Measurements from ENCODE around the gene PLD5. TPM values are rescaled to one million over a fixed set of nuclear protein-coding genes. Genes with fewer than 3 reads are reported as not detected.
"Not testable (repeated sequence)": the region's sequence is repeated elsewhere in the genome, so short reads cannot be mapped to it uniquely, and the experiment has no call there.

The PLD5 gene
- total and polyA plus RNA-seq, 3 donors from 2014 or later: 0.63 to 1.7 (median 0.81) TPM

GRCh38 chr1:242401937-242402336 lies 122.6 kb downstream of the PLD5 start:
- no peak overlapping the region for H3K27ac ChIP-seq
- TF ChIP-seq POLR2A (IDR thresholded peaks at IDR 0.05) (no peak), CTCF (IDR thresholded peaks at IDR 0.05) (no peak)
- H3K4me3 ChIP-seq: no peak overlapping the region
- no peaks in the 10 kb centered on the region for H3K4me1 ChIP-seq
- H3K36me3 ChIP-seq (ENCODE audit: low read depth, missing control alignments): no peaks in the 10 kb centered on the region
- WGBS, 2 donors: 67 to 82% methylated on average over 3 of the region's 3 CpGs
- no peak for DNase-seq
- H3K27me3 ChIP-seq: no peaks in the 10 kb centered on the region
- intact Hi-C loops (cut with DNase I; ENCODE audit: low total_unique reads): no loop called here
- no peaks in the 10 kb centered on the region for H3K9me3 ChIP-seq

- intact Hi-C loops (cut with DNase I; ENCODE audit: low total_unique reads): no loop called here
- no peaks in the 10 kb centered on the region for H3K4me1 ChIP-seq
- no peak overlapping the region for H3K4me3 ChIP-seq
- 48 to 53% methylated on average over 5 of the region's 5 CpGs for WGBS, 2 donors
- H3K27ac ChIP-seq: no peak overlapping the region
- no peaks in the 10 kb centered on the region for H3K27me3 ChIP-seq
- TF ChIP-seq CTCF (IDR thresholded peaks at IDR 0.05): no peak
- H3K9me3 ChIP-seq: no peaks in the 10 kb centered on the region
- no peaks in the 10 kb centered on the region for H3K36me3 ChIP-seq (ENCODE audit: low read depth, missing control alignments)
- DNase-seq: no peak
Observed at GRCh38 chr1:242398351-242398750, 126.1 kb downstream of the PLD5 start.

- intact Hi-C loops (cut with DNase I; ENCODE audit: low total_unique reads): no loop called here
- no peaks in the 10 kb centered on the region for H3K4me1 ChIP-seq
- no peaks in the 10 kb centered on the region for H3K9me3 ChIP-seq
- no peaks in the 10 kb centered on the region for H3K27me3 ChIP-seq
- DNase-seq: no peak
- TF ChIP-seq CTCF (IDR thresholded peaks at IDR 0.05) (no peak), POLR2A (IDR thresholded peaks at IDR 0.05) (no peak)
- H3K36me3 ChIP-seq (ENCODE audit: low read depth, missing control alignments): no peaks in the 10 kb centered on the region
- no peak overlapping the region for H3K4me3 ChIP-seq
- no peak overlapping the region for H3K27ac ChIP-seq
Observed at GRCh38 chr1:242391896-242392295, 132.6 kb downstream of the PLD5 start.

- H3K27ac ChIP-seq; H3K4me3 ChIP-seq; intact Hi-C loops (cut with DNase I; ENCODE audit: low total_unique reads); H3K4me1 ChIP-seq; H3K36me3 ChIP-seq (ENCODE audit: low read depth, missing control alignments); DNase-seq; H3K9me3 ChIP-seq; H3K27me3 ChIP-seq: not testable (repeated sequence)
- WGBS, 2 donors: 58 to 66% methylated on average over 6 of the region's 6 CpGs
Observed at GRCh38 chr1:242376121-242376520, 148.4 kb downstream of the PLD5 start.

GRCh38 chr1:242350446-242350845 lies 174.1 kb downstream of the PLD5 start:
- H3K4me3 ChIP-seq; intact Hi-C loops (cut with DNase I; ENCODE audit: low total_unique reads); H3K36me3 ChIP-seq (ENCODE audit: low read depth, missing control alignments); DNase-seq; H3K9me3 ChIP-seq; H3K27ac ChIP-seq; H3K27me3 ChIP-seq; H3K4me1 ChIP-seq: not testable (repeated sequence)
- 65 to 68% methylated on average over 3 of the region's 3 CpGs for WGBS, 2 donors

GRCh38 chr1:242349636-242350035 lies 174.9 kb downstream of the PLD5 start:
- no peaks in the 10 kb centered on the region for H3K9me3 ChIP-seq
- H3K36me3 ChIP-seq (ENCODE audit: low read depth, missing control alignments): no peaks in the 10 kb centered on the region
- TF ChIP-seq POLR2A (IDR thresholded peaks at IDR 0.05) (no peak), CTCF (IDR thresholded peaks at IDR 0.05) (no peak)
- H3K27me3 ChIP-seq: no peaks in the 10 kb centered on the region
- no peak overlapping the region for H3K27ac ChIP-seq
- intact Hi-C loops (cut with DNase I; ENCODE audit: low total_unique reads): no loop called here
- no peaks in the 10 kb centered on the region for H3K4me1 ChIP-seq
- DNase-seq: no peak
- H3K4me3 ChIP-seq: no peak overlapping the region
- 80 to 100% methylated on average over 1 of the region's 1 CpG for WGBS, 2 donors

- H3K9me3 ChIP-seq; intact Hi-C loops (cut with DNase I; ENCODE audit: low total_unique reads); H3K4me1 ChIP-seq; H3K4me3 ChIP-seq; DNase-seq; H3K27ac ChIP-seq; H3K36me3 ChIP-seq (ENCODE audit: low read depth, missing control alignments); H3K27me3 ChIP-seq: not testable (repeated sequence)
- 69 to 72% methylated on average over 5 of the region's 5 CpGs for WGBS, 2 donors
Observed at GRCh38 chr1:242330865-242331264, 193.6 kb downstream of the PLD5 start.

GRCh38 chr1:242327381-242327780 lies 197.1 kb downstream of the PLD5 start:
- H3K27me3 ChIP-seq; DNase-seq; H3K9me3 ChIP-seq; H3K4me3 ChIP-seq; H3K36me3 ChIP-seq (ENCODE audit: low read depth, missing control alignments); H3K27ac ChIP-seq; intact Hi-C loops (cut with DNase I; ENCODE audit: low total_unique reads); H3K4me1 ChIP-seq: not testable (repeated sequence)

- H3K27ac ChIP-seq; H3K36me3 ChIP-seq (ENCODE audit: low read depth, missing control alignments); H3K4me1 ChIP-seq; H3K9me3 ChIP-seq; H3K4me3 ChIP-seq; DNase-seq; H3K27me3 ChIP-seq; intact Hi-C loops (cut with DNase I; ENCODE audit: low total_unique reads): not testable (repeated sequence)
- WGBS, 2 donors: 75 to 82% methylated on average over 7 of the region's 7 CpGs
Observed at GRCh38 chr1:242321981-242322380, 202.5 kb downstream of the PLD5 start.

Data from testis (tissue), 3 donors.